Epithelial cell of proximal tubule (primary cell): ENCODE results near the gene IMPG2. TPM values are rescaled to one million over a fixed set of nuclear protein-coding genes. Genes with fewer than 3 reads are reported as not detected.

Experiments used
- DNase-seq: peaks from one replicate; pipeline ENCODE4 v3.0.0-alpha.2; 2011; ENCODE audit warnings: low read depth
- H3K4me3 ChIP-seq: 2 replicates; pipeline ENCODE4 v1.5.1; 2011; ENCODE audit warnings: low read depth, mild to moderate bottlenecking, low read length
- total RNA-seq: library from RNA; depleted of rRNA; stranded (reverse); fragments of >200 nt; gene quantifications from 2 replicates; pipeline ENCODE4 v1.2.3, GENCODE V29; 2015
- TF ChIP-seq, protein P1 (sequence below): conservative IDR thresholded peaks from 2 replicates; pipeline ENCODE4 v1.5.1; 2012; ENCODE audit warnings: low read depth, mild to moderate bottlenecking, low read length

Gene IMPG2
- total RNA-seq, 1 donor from 2014 or later, result under 0.01 TPM

DNA sequence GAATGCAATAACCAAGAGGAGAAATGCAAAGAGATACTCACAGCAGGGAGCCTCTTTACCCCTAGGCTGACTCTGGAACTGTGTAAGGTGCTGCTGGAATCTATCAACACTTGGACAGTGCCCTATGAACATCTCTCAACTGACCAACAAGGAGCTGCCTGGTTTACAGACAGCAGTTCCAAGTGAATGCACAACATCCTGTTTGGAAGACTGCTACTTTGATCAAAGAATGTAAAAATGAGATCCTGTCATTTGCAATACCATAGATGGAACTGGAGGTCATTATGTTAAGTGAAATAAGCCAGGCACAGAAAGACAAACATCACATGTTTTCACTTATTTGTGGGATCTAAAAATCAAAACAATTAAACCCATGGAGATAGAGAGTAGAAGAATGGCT lies 136.3 kb downstream of the IMPG2 start:
- TF ChIP-seq, protein P1, sequence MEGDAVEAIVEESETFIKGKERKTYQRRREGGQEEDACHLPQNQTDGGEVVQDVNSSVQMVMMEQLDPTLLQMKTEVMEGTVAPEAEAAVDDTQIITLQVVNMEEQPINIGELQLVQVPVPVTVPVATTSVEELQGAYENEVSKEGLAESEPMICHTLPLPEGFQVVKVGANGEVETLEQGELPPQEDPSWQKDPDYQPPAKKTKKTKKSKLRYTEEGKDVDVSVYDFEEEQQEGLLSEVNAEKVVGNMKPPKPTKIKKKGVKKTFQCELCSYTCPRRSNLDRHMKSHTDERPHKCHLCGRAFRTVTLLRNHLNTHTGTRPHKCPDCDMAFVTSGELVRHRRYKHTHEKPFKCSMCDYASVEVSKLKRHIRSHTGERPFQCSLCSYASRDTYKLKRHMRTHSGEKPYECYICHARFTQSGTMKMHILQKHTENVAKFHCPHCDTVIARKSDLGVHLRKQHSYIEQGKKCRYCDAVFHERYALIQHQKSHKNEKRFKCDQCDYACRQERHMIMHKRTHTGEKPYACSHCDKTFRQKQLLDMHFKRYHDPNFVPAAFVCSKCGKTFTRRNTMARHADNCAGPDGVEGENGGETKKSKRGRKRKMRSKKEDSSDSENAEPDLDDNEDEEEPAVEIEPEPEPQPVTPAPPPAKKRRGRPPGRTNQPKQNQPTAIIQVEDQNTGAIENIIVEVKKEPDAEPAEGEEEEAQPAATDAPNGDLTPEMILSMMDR, result no peak
- peak; percentile 26 for DNase-seq
- no peak overlapping the region for H3K4me3 ChIP-seq

DNA sequence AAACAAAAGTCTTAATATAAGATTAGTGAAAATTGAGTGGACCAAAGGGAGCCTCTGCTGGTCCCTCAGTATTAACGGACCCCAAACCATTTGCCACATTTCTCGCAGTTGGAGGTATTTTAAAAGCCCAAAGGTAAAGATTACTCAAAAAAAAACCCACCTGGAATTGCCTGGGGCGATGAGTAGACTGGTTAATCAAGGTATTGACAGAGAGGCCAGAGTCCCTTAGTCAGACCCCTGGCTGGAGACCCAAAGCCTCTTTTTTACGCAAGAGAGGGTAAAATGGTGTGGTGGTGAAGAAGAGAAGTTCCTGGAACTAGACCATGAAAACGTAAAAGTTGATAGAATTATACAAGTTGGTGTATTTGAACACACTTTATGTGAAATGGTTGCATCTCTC lies 137.2 kb downstream of the IMPG2 start:
- H3K4me3 ChIP-seq, result no peak overlapping the region
- TF ChIP-seq, protein P1, result no peak
- DNase-seq, result no peak

DNA sequence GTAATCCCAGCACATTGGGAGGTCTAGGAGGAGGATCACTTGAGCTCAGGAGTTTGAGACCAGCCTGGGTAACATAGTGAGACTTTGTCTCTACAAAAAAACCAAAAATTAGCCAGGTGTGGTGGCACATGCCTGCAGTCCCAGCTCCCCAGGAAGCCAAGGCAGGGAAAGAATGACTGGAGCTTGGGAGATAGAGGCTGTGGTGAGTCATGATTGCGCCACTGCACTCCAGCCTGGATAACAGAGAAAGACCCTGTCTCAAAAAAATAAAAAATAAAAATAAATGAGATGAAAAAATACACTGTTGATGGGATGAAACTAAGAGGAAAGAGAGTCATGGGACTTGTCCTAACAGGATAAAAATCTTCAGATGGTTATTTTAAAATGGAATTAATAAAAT lies 137.6 kb downstream of the IMPG2 start:
- TF ChIP-seq, protein P1, result no peak
- H3K4me3 ChIP-seq, result no peak overlapping the region
- DNase-seq, result peak; percentile 32

DNA sequence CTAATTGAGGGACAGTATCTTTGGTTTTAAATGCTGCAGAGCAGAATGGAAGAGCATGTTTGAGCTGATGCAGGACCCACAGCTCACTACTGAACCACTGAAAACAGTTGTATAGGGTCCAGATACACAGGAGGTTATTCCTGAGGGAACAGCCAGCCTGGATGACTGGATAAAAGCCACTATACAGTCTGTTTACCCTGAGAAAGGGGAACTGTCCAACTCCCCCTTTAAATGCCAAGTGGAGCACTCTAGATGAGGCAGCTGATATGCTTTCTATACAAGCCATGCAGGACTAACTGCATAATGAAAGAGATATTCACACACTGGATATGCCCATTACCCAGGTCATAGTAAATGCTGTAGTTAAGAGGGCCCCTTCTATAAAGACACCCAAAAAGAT lies 138.6 kb downstream of the IMPG2 start:
- TF ChIP-seq, protein P1, result no peak
- no peak for DNase-seq
- no peak overlapping the region for H3K4me3 ChIP-seq

DNA sequence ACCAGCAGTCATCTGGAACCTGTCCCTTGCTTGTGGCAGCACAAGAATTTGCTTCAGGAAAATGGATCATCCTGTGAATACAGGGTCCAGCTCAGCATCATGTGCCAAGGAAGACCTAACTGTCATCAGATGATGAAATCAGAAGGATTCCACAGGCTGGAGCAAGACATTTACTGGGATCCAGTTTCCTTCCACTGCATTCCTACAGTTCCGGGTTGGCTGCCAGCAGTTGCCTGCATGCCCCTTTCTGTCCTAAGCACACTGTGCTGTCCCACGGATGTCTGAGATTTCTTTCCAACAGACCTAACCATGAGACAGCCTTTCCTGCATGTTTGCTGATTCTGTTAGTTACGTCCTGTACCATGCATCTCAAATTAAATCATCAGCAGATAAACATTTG lies 140.7 kb downstream of the IMPG2 start:
- no peak overlapping the region for H3K4me3 ChIP-seq
- TF ChIP-seq, protein P1, result no peak
- DNase-seq, result peak; percentile 31

DNA sequence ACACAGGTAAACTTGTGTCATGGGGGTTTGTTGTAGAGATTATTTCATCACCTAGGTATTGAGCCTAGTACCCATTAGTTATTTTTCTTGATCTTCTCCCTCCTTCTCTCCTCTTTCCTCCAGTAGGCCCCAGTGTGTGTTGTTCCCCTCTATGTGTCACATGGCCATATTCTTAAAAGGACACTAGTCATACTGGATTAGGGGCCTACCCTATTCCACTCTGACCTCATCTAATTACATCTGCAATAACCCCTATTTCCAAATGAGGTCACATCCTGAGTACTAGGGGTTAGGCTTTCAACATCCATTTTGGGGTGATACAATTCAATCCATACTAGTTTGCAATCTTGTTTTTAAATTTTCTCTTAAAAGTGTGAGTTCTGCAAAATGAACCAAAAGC lies 142.8 kb downstream of the IMPG2 start:
- no peak overlapping the region for H3K4me3 ChIP-seq
- DNase-seq, result no peak

More for the DNA sequence above, 142.8 kb downstream of the IMPG2 start:
- TF ChIP-seq, protein P1, result no peak

Other genes starting within 250 kb of the IMPG2 start
- gene SENP7, start 192.6 kb upstream of the IMPG2 start, total RNA-seq, result 5.0 and 11.8 TPM in 2 replicates
- 33.3 and 39.4 TPM in 2 replicates for gene TRMT10C, start 241.3 kb upstream of the IMPG2 start, total RNA-seq